Measurements from ENCODE around the gene USP48. TPM values are rescaled to one million over a fixed set of nuclear protein-coding genes. Genes with fewer than 3 reads are reported as not detected.

The USP48 gene
- total and polyA plus RNA-seq, 2 of the 4 experiments (the other 2 are of a cell fraction): 24.7 to 25.0 TPM

DNA sequence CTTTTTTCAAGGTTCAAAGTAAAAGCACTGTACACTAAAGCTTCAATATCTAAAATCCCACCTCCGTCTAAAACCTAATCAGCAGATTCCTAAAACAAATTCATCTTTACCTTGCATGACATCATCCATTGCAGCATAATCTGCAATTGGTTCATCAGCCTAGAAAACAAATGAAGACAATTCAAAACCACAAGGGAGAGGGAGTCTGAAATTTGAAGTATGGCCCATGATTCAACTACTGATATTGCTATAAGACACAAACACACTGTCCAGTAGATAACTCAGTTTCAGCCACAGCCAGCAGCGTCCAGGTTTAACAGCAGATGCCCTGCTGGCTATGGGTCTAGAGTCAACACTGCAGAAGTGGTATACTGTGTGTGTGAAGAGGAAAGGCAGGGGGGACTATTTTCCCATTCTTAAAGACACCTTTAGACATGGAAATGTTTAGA lies 95.8 kb downstream of the USP48 start:
- Histone ChIP-seq H3K56ac (ENCODE audit: extremely low read depth, insufficient read depth, low read length) (no peak overlapping the region), H2AK9ac (replicated peaks; ENCODE audit: low read depth, low read length, poor library complexity) (no peak overlapping the region), H3K79me1 (ENCODE audit: low read depth in 1 of 2, low read length in 2 of 2) (peaks cover 0 to 15% of the 10 kb centered on the region in 2 experiments; a peak in 3 of 4 replicates), H3K14ac (replicated peaks; ENCODE audit: low read depth, low read length) (no peak overlapping the region), H3K27ac (ENCODE audit: insufficient read depth, low read length) (no peak overlapping the region), H3K4ac (ENCODE audit: low read depth, low read length) (no peak overlapping the region), H2BK15ac (ENCODE audit: low read depth, low read length) (no peak overlapping the region), H2AK5ac (ENCODE audit: low read depth, low read length) (no peak overlapping the region), H2BK20ac (ENCODE audit: low read depth, low read length) (no peak overlapping the region), H4K20me1 (ENCODE audit: insufficient read depth, low read length) (0 out of 2 replicates have a peak, but pooled peaks cover 1% of the 10 kb centered on the region), H4K5ac (ENCODE audit: low read depth, low read length) (no peak overlapping the region), H3K4me2 (ENCODE audit: low read depth, low read length) (no peak overlapping the region), H3K9ac (ENCODE audit: low read depth, low read length) (no peak overlapping the region), H4K91ac (ENCODE audit: insufficient read depth, low read depth, low read length) (no peak overlapping the region), H3K4me3 (ENCODE audit: insufficient read depth, low read depth, low read length) (no peak overlapping the region), H3K27me3 (ENCODE audit: control insufficient read depth, insufficient read depth, low read length) (no peaks in the 10 kb centered on the region), H3K36me3 (ENCODE audit: control insufficient read depth, insufficient read depth, low read length) (peaks cover 44% of the 10 kb centered on the region), H2AFZ (replicated peaks; ENCODE audit: low read length, poor library complexity) (no peak overlapping the region), H2BK5ac (ENCODE audit: low read depth, low read length, poor library complexity, severe bottlenecking) (no peak overlapping the region), H3K4me1 (ENCODE audit: control insufficient read depth, insufficient read depth, low read length) (no peaks in the 10 kb centered on the region), H3K23ac (ENCODE audit: low read depth, low read length) (no peak overlapping the region), H3K9me1 (ENCODE audit: insufficient read depth, low read length) (peaks cover under 1% of the 10 kb centered on the region; the same call in 1 of the 2 replicates), H3K18ac (ENCODE audit: low read depth, low read length) (no peak overlapping the region), H4K8ac (ENCODE audit: low read depth in 2 of 2, low read length in 2 of 2) (no peak overlapping the region), H2BK120ac (ENCODE audit: low read depth, low read length) (no peak overlapping the region), H3K9me3 (ENCODE audit: control insufficient read depth, insufficient read depth, low read length) (0 out of 2 replicates have a peak, but pooled peaks cover 3% of the 10 kb centered on the region)
- ChIA-PET CTCF (no interaction called here), POLR2A (ENCODE audit: unreplicated experiment) (no interaction called here)
- intact Hi-C loops (cut with micrococcal nuclease): no loop called here
- dilution Hi-C loops (cut with HindIII; ENCODE audit: low sequenced_read_pairs, unreplicated experiment): no loop called here
- WGBS, 2 experiments (ENCODE audit: extremely low coverage in 2 of 2, insufficient read length in 1 of 2): 100% methylated on average over 1 of the region's 2 CpGs; no CpG with 5 or more reads in 1 of the 2 experiments
- no peak for ATAC-seq (ENCODE audit: low read depth)
- BruUV-seq (replicated peaks): no TSS peak
- no peak for TF ChIP-seq RFX5 (IDR thresholded peaks at IDR 0.05; ENCODE audit: low read depth, low read length)
- no peak for TF ChIP-seq RAD21 (IDR thresholded peaks at IDR 0.05; ENCODE audit: low read length)
- TF ChIP-seq BHLHE40 (IDR thresholded peaks at IDR 0.05; ENCODE audit: low read depth, low read length): no peak
- TF ChIP-seq NFE2L2 (IDR thresholded peaks at IDR 0.05; ENCODE audit: low read depth, low read length): no peak
- TF ChIP-seq FOS (IDR thresholded peaks at IDR 0.05; ENCODE audit: low read depth, low read length): no peak
- TF ChIP-seq CHD1 (IDR thresholded peaks at IDR 0.05; ENCODE audit: low read depth, low read length): no peak
- TF ChIP-seq MXI1 (IDR thresholded peaks at IDR 0.05; ENCODE audit: borderline replicate concordance, low read depth, low read length): no peak
- TF ChIP-seq, protein P1, sequence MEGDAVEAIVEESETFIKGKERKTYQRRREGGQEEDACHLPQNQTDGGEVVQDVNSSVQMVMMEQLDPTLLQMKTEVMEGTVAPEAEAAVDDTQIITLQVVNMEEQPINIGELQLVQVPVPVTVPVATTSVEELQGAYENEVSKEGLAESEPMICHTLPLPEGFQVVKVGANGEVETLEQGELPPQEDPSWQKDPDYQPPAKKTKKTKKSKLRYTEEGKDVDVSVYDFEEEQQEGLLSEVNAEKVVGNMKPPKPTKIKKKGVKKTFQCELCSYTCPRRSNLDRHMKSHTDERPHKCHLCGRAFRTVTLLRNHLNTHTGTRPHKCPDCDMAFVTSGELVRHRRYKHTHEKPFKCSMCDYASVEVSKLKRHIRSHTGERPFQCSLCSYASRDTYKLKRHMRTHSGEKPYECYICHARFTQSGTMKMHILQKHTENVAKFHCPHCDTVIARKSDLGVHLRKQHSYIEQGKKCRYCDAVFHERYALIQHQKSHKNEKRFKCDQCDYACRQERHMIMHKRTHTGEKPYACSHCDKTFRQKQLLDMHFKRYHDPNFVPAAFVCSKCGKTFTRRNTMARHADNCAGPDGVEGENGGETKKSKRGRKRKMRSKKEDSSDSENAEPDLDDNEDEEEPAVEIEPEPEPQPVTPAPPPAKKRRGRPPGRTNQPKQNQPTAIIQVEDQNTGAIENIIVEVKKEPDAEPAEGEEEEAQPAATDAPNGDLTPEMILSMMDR (conservative IDR thresholded peaks at IDR 0.05; ENCODE audit: low read depth, low read length): no peak
- no peak for TF ChIP-seq MAFK (IDR thresholded peaks at IDR 0.05; ENCODE audit: low read depth, low read length)
- TF ChIP-seq, protein P2, sequence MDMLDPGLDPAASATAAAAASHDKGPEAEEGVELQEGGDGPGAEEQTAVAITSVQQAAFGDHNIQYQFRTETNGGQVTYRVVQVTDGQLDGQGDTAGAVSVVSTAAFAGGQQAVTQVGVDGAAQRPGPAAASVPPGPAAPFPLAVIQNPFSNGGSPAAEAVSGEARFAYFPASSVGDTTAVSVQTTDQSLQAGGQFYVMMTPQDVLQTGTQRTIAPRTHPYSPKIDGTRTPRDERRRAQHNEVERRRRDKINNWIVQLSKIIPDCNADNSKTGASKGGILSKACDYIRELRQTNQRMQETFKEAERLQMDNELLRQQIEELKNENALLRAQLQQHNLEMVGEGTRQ (IDR thresholded peaks at IDR 0.05; ENCODE audit: low read depth, low read length): no peak
- no peak for TF ChIP-seq SMC3 (IDR thresholded peaks at IDR 0.05; ENCODE audit: low read depth, low read length)
- TF ChIP-seq POLR2A (IDR thresholded peaks at IDR 0.05; ENCODE audit: low read depth, low read length): no peak
- TF ChIP-seq MAZ (IDR thresholded peaks at IDR 0.05; ENCODE audit: borderline replicate concordance, low read depth, low read length): no peak
- TF ChIP-seq RCOR1 (IDR thresholded peaks at IDR 0.05; ENCODE audit: insufficient replicate concordance, low read length): no peak
- TF ChIP-seq CEBPB (IDR thresholded peaks at IDR 0.05; ENCODE audit: low read depth, low read length): no peak
- TF ChIP-seq, protein P3, sequence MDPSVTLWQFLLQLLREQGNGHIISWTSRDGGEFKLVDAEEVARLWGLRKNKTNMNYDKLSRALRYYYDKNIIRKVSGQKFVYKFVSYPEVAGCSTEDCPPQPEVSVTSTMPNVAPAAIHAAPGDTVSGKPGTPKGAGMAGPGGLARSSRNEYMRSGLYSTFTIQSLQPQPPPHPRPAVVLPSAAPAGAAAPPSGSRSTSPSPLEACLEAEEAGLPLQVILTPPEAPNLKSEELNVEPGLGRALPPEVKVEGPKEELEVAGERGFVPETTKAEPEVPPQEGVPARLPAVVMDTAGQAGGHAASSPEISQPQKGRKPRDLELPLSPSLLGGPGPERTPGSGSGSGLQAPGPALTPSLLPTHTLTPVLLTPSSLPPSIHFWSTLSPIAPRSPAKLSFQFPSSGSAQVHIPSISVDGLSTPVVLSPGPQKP (IDR thresholded peaks at IDR 0.05; ENCODE audit: borderline replicate concordance, low read depth, low read length): no peak
- DNase-seq: no peak
- in situ Hi-C loops (cut with MboI; ENCODE audit: low sequenced_read_pairs): no loop called here

All from IMR-90 (cell line).